GM10266 (cell line): ENCODE results near the gene RBM12.
A peak's percentile ranks its signal among the peaks of the same experiment; 100 is the strongest.

ENCODE experiments used
- DNase-seq: peaks from one replicate; pipeline ENCODE4 v3.0.0; 2012; ENCODE audit errors: extremely low spot score
- TF ChIP-seq, protein P1 (sequence below): IDR thresholded peaks from 2 replicates; pipeline ENCODE4 v1.5.1; 2012; ENCODE audit warnings: mild to moderate bottlenecking, low read depth; ENCODE audit not compliant: control insufficient read depth, insufficient read depth; ENCODE audit errors: missing control alignments

RBM12 gene

GRCh38 chr20:35617397-35618262 lies 47.1 kb downstream of the RBM12 start:
- DNase-seq = peak; percentile 74
- TF ChIP-seq, protein P1, sequence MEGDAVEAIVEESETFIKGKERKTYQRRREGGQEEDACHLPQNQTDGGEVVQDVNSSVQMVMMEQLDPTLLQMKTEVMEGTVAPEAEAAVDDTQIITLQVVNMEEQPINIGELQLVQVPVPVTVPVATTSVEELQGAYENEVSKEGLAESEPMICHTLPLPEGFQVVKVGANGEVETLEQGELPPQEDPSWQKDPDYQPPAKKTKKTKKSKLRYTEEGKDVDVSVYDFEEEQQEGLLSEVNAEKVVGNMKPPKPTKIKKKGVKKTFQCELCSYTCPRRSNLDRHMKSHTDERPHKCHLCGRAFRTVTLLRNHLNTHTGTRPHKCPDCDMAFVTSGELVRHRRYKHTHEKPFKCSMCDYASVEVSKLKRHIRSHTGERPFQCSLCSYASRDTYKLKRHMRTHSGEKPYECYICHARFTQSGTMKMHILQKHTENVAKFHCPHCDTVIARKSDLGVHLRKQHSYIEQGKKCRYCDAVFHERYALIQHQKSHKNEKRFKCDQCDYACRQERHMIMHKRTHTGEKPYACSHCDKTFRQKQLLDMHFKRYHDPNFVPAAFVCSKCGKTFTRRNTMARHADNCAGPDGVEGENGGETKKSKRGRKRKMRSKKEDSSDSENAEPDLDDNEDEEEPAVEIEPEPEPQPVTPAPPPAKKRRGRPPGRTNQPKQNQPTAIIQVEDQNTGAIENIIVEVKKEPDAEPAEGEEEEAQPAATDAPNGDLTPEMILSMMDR = peak; percentile 38

DNA sequence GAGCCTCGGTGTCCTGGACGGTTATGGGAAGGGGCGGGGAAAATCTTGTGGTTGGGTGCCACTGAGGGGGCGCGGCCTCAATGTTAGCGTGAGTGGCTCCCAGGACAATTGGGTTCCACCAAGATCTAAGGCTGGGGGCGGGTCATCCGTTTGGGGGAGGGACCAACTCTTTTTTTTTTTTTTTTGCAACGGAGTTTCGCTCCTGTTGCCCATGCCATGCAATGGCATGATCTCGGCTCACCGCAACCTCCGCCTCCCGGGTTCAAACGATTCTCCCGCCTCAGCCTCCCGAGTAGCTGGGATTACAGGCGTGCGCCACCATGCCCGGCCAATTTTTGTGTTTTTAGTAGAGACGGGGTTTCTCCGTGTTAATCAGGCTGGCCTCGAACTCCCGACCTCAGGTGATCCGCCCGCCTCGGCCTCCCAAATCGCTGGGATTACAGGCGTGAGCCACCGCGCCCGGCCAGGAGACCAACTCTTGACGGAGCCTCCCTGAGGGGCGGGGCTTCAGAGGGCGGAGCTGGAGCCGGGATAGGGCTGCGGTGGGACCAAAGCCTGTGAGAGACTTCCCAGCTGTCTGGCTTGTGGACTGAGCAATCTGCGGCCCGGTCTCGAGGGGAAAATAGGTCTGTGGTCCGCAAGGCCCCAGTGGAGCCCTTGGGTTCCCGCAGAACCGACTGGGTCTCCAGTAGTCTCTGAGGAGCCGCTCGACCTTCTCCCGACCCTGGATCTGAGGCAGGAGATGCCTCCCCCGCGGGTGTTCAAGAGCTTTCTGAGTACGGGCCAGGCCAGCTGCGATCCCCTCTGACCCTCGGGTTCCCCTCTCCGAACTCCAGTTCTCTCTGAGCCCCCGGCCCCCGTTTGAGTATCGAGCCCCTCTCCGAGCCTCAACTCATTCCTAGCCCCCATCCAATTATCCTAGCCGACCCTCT lies 48.0 kb downstream of the RBM12 start:
- DNase-seq = peak; percentile 66
- TF ChIP-seq, protein P1 = no peak

DNA sequence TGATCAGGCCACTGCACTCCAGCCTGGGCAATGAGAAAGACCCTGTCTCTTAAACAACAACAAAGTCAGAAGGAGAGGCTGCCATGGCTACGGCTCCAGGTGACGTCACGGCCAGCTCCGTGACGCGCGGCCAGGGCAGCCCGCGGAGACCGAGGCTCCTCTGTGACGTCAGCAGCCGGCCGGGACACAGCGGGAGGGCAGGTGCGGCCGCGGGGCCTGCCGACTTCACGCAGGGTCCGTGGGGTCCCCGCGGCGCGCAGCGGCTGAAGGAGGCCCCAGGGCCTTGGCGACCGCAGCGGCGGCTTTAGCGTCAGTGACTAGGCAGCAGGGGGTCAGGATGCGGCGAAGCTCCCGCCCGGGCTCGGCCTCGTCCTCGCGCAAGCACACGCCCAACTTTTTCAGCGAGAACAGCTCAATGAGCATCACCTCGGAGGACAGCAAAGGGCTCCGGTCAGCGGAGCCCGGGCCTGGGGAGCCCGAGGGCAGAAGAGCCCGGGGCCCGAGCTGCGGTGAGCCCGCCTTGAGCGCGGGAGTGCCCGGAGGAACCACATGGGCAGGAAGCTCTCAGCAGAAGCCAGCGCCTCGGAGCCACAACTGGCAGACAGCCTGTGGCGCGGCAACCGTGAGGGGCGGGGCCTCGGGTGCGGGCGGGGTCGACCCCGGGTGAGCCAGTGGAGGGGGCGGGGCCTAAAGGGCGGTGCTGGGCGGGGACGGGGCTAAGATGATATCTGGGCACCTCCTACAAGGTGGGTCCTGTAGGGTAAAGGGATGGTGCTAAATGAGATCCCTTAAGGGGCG lies 48.8 kb downstream of the RBM12 start, which contains the start of gene SPAG4:
Gene SPAG4, plus strand, starts transcription at position 163 of the 798 bp plus-strand sequence. Its CDS starts 175 bp downstream, at position 338.
- DNase-seq = peak; percentile 100
- TF ChIP-seq, protein P1 = no peak

DNA sequence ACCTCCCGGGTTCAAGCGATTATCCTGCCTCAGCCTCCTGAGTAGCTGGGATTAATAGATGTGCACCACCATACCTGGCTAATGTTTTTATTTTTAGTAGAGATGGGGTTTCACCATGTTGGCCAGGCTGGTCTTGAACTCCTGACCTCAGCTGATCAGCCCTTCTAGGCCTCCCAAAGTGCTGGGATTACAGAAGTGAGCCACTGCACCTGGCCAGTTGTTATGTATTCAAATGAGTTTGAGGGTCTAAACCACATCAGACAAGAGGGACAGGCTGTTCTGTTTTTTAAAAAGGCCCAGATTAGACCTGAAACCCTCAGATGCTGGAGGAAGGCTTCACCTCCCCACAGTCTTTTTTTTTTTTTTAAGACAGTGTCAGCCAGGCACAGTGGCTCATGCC lies 53.2 kb downstream of the RBM12 start:
- DNase-seq = peak; percentile 83
- TF ChIP-seq, protein P1 = no peak

GRCh38 chr20:35610833-35611427 lies 53.8 kb downstream of the RBM12 start:
- TF ChIP-seq, protein P1 = no peak

GRCh38 chr20:35607003-35607735 lies 57.5 kb downstream of the RBM12 start:
- TF ChIP-seq, protein P1 = no peak
- no peak for DNase-seq

More at GRCh38 chr20:35610833-35611427, 53.8 kb downstream of the RBM12 start:
- no peak for DNase-seq
